Endothelial cell of umbilical vein (primary cell): ENCODE measurements around the gene STK39. TPM values are rescaled to one million over a fixed set of nuclear protein-coding genes. Genes with fewer than 3 reads are reported as not detected.

ENCODE experiments used
- BruUV-seq: library from RNA; stranded (reverse); fragments of 400-500 nt; replicated peaks from 2 replicates; lab custom pipeline; 2021; lab: Mats Ljungman, UMichigan
- CTCF ChIA-PET: fragments of 300-600, 350-600 bp; sonication (Branson Sonifier 250); formaldehyde crosslinking; loops from one replicate; lab custom pipeline; 2021; ENCODE audit warnings: antibody characterized with exemption, inconsistent platforms; lab: Charles Lee
- POLR2A ChIA-PET: fragments of 300-600, 350-600 bp; sonication (Branson Sonifier 250); formaldehyde crosslinking; loops from one replicate; lab custom pipeline; 2021; ENCODE audit warnings: antibody characterized with exemption, inconsistent platforms; lab: Charles Lee
- DNase-seq: peaks from one replicate; pipeline ENCODE4 v3.0.0-alpha.2; 2011; ENCODE audit warnings: low read depth, low spot score
- FAIRE-seq: peaks from 2 replicates; lab custom pipeline; 2011; peaks lifted over from hg19 to GRCh38; lab: Jason Lieb, UNC
- H2AFZ ChIP-seq: 2 replicates; pipeline ENCODE4 v1.6.0; 2012; ENCODE audit warnings: low read depth, low read length, control low read depth, inconsistent platforms
- H3K27ac ChIP-seq: 2 replicates; pipeline ENCODE4 v1.5.1; 2011; ENCODE audit warnings: low read depth, mild to moderate bottlenecking, control low read depth, low read length, moderate library complexity; ENCODE audit not compliant: insufficient read depth
- H3K27me3 ChIP-seq, 2 experiments: 2 replicates each; pipeline versions ENCODE4 v1.6.0 to v1.6.1; 2011; ENCODE audit warnings: low read length in 2 of 2, mixed read lengths in 1 of 2; ENCODE audit not compliant: control insufficient read depth in 2 of 2, insufficient read depth in 2 of 2
- H3K36me3 ChIP-seq, 2 experiments: 2 replicates in 1 of 2; 3 replicates in 1 of 2; pipeline ENCODE4 v1.5.1; 2011; ENCODE audit warnings: low read length in 2 of 2, mild to moderate bottlenecking in 1 of 2, moderate library complexity in 1 of 2; ENCODE audit not compliant: control insufficient read depth in 2 of 2, insufficient read depth in 2 of 2; ENCODE audit errors: extremely low read depth in 1 of 2
- H3K4me1 ChIP-seq: 3 replicates; pipeline ENCODE4 v1.5.1; 2011; ENCODE audit warnings: mild to moderate bottlenecking, low read length; ENCODE audit not compliant: control insufficient read depth, insufficient read depth; ENCODE audit errors: extremely low read depth
- H3K4me2 ChIP-seq: 2 replicates; pipeline ENCODE4 v1.6.1; 2011; ENCODE audit warnings: low read length, control low read depth, mixed read lengths; ENCODE audit not compliant: insufficient read depth
- H3K4me3 ChIP-seq, 3 experiments: fragments of 200-600 bp in 1 of 3; sonication (generic), shearing (Covaris generic) in 1 of 3; replicated peaks in 1 of 3; 2 replicates each; pipeline ENCODE4 v1.5.1; 2011 to 2016; ENCODE audit warnings: control low read depth in 3 of 3, low read length in 3 of 3, mild to moderate bottlenecking in 2 of 3, inconsistent platforms in 1 of 3, low read depth in 1 of 3, moderate library complexity in 1 of 3; ENCODE audit not compliant: insufficient read depth in 1 of 3
- H3K79me2 ChIP-seq: 2 replicates; pipeline ENCODE4 v1.6.0; 2012; ENCODE audit warnings: low read length, inconsistent platforms; ENCODE audit not compliant: control insufficient read depth, insufficient read depth
- H3K9ac ChIP-seq: replicated peaks from 2 replicates; pipeline ENCODE3; 2011; ENCODE audit warnings: low read length, control low read depth; ENCODE audit not compliant: insufficient read depth; ENCODE audit errors: extremely low read depth
- H3K9me1 ChIP-seq: replicated peaks from 3 replicates; pipeline ENCODE4 v1.6.0; 2011; ENCODE audit warnings: mild to moderate bottlenecking, low read length; ENCODE audit not compliant: control insufficient read depth, insufficient read depth; ENCODE audit errors: extremely low read depth
- H3K9me3 ChIP-seq: replicated peaks from 2 replicates; pipeline ENCODE4 v1.5.1; 2012; ENCODE audit warnings: low read length, inconsistent platforms; ENCODE audit not compliant: control insufficient read depth, insufficient read depth
- H4K20me1 ChIP-seq: replicated peaks from 2 replicates; pipeline ENCODE3; 2011; ENCODE audit warnings: mild to moderate bottlenecking, low read length; ENCODE audit not compliant: control insufficient read depth, insufficient read depth; ENCODE audit errors: extremely low read depth
- EZH2 ChIP-seq: IDR thresholded peaks from 2 replicates; pipeline ENCODE4 v1.6.1; 2012; ENCODE audit warnings: borderline replicate concordance, low read depth, mild to moderate bottlenecking, moderate library complexity, low read length, inconsistent platforms; ENCODE audit not compliant: severe bottlenecking
- FOS ChIP-seq: IDR thresholded peaks from 2 replicates; pipeline ENCODE4 v1.6.1; 2011; ENCODE audit warnings: mild to moderate bottlenecking, low read length, moderate library complexity, borderline replicate concordance; ENCODE audit not compliant: insufficient read depth
- GATA2 ChIP-seq: IDR thresholded peaks from 2 replicates; pipeline ENCODE4 v1.7.0; 2011; ENCODE audit warnings: low read depth, mild to moderate bottlenecking, moderate library complexity, mixed read lengths, low read length; ENCODE audit not compliant: insufficient read length, insufficient read depth
- JUN ChIP-seq: IDR thresholded peaks from 2 replicates; pipeline ENCODE4 v1.6.1; 2011; ENCODE audit warnings: borderline replicate concordance, low read depth; ENCODE audit not compliant: insufficient read length, insufficient read depth
- MYC ChIP-seq: IDR thresholded peaks from one replicate; pipeline ENCODE4 v1.6.1; 2011; ENCODE audit warnings: mild to moderate bottlenecking, low read depth, low read length
- POLR2A ChIP-seq: IDR thresholded peaks from 2 replicates; pipeline ENCODE4 v1.6.1; 2012; ENCODE audit warnings: low read depth, mild to moderate bottlenecking, control low read depth, low read length
- POLR2AphosphoS5 ChIP-seq: IDR thresholded peaks from 2 replicates; pipeline ENCODE4 v1.6.1; 2012; ENCODE audit warnings: low read depth, mild to moderate bottlenecking, control low read depth, low read length, moderate library complexity; ENCODE audit not compliant: insufficient read depth
- dilution Hi-C: fragments of 300-500 bp; cut with MboI; formaldehyde crosslinking; loops from one replicate; pipeline ENCODE4 v1.15.0; 2019; ENCODE audit warnings: low sequenced_read_pairs; ENCODE audit not compliant: extremely low pct_ligation_motif_present
- intact Hi-C: fragments of 100-400 bp; cut with micrococcal nuclease; formaldehyde crosslinking; loops from one replicate; pipeline ENCODE4 v1.10.0; 2022
- polyA plus RNA-seq, 4 experiments: library from polyadenylated mRNA; depleted of rRNA in 3 of 4; stranded (reverse) in 3 of 4; unstranded in 1 of 4; fragments of >200 nt; gene quantifications; 2 replicates each; pipeline versions ENCODE4 v1.2.1 to v1.2.3, GENCODE V29; 2011 to 2012; ENCODE audit warnings: missing spikeins in 1 of 4
- total RNA-seq: library from RNA; stranded (reverse); gene quantifications from 2 replicates; pipeline ENCODE4 v1.2.3, GENCODE V29; 2021
- TF ChIP-seq, protein P1 (sequence below), 2 donors: IDR thresholded peaks; 1 replicate in 1 of 2; 2 replicates in 1 of 2; pipeline ENCODE4 v1.5.1; 2011; ENCODE audit warnings: low read length in 2 of 2, mild to moderate bottlenecking in 2 of 2, moderate library complexity in 2 of 2, control low read depth in 1 of 2, inconsistent platforms in 1 of 2, low read depth in 1 of 2; ENCODE audit not compliant: insufficient read depth in 1 of 2; ENCODE audit errors: extremely low read depth in 1 of 2
- TF ChIP-seq, protein P2 (sequence below): IDR thresholded peaks from 2 replicates; pipeline ENCODE4 v1.6.1; 2011; ENCODE audit not compliant: insufficient read depth, insufficient read length

Gene STK39
- total and polyA plus RNA-seq, 2 donors (not counting 3 experiments of a cell fraction or from before 2014, with no cell fraction given), result 4.6 to 13.1 TPM

DNA sequence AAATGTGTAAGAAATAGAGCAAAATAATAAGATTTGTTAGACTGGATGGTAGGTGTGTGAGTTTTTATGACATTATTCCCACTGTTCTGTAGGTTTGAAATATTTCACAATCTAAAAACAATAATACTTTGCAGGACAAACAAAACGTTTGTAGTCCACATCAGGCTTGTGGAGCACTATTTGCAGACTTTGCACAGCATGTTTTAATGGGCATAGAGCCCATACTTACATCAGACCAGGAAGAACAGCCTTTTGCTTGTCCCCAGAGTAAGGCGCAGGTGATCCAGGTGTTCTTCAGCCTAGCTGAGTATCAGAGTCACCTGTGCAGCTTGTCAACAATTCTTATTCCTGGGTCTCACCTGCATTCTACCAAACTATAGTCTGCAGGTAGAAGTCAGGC, 9.1 kb upstream of the STK39 start:
- Histone ChIP-seq H4K20me1 (no peaks in the 10 kb centered on the region), H3K27ac (no peak overlapping the region), H3K9ac (no peak overlapping the region), H3K27me3 (peaks cover 6 to 7% of the 10 kb centered on the region in 2 experiments), H3K4me2 (no peak overlapping the region), H2AFZ (no peak overlapping the region), H3K4me1 (no peaks in the 10 kb centered on the region), H3K36me3 (no peaks in the 10 kb centered on the region), H3K9me3 (no peaks in the 10 kb centered on the region), H3K4me3 (no peak overlapping the region), H3K79me2 (no peaks in the 10 kb centered on the region), H3K9me1 (no peaks in the 10 kb centered on the region)
- TF ChIP-seq FOS, result no peak
- TF ChIP-seq, protein P1, sequence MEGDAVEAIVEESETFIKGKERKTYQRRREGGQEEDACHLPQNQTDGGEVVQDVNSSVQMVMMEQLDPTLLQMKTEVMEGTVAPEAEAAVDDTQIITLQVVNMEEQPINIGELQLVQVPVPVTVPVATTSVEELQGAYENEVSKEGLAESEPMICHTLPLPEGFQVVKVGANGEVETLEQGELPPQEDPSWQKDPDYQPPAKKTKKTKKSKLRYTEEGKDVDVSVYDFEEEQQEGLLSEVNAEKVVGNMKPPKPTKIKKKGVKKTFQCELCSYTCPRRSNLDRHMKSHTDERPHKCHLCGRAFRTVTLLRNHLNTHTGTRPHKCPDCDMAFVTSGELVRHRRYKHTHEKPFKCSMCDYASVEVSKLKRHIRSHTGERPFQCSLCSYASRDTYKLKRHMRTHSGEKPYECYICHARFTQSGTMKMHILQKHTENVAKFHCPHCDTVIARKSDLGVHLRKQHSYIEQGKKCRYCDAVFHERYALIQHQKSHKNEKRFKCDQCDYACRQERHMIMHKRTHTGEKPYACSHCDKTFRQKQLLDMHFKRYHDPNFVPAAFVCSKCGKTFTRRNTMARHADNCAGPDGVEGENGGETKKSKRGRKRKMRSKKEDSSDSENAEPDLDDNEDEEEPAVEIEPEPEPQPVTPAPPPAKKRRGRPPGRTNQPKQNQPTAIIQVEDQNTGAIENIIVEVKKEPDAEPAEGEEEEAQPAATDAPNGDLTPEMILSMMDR (IDR thresholded peaks at IDR 0.05; ENCODE audit: extremely low read depth in 1 of 2, insufficient read depth in 1 of 2, low read depth in 1 of 2, low read length in 2 of 2), result no peak
- TF ChIP-seq POLR2A, result no peak
- TF ChIP-seq, protein P2, sequence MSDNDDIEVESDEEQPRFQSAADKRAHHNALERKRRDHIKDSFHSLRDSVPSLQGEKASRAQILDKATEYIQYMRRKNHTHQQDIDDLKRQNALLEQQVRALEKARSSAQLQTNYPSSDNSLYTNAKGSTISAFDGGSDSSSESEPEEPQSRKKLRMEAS, result no peak
- no peak for TF ChIP-seq GATA2
- no peak for TF ChIP-seq MYC
- no peak for TF ChIP-seq EZH2
- no peak for TF ChIP-seq JUN
- TF ChIP-seq POLR2AphosphoS5, result no peak
- no TSS peak for BruUV-seq
- POLR2A ChIA-PET, result no interaction called here
- FAIRE-seq (no peak), DNase-seq (no peak)
- CTCF ChIA-PET, result no interaction called here
- intact Hi-C loops, result no loop called here
- dilution Hi-C loops, result no loop called here
